Fibroblast of skin of right biceps (primary cell): ENCODE measurements around the gene NR5A2.
A peak's percentile ranks its signal among the peaks of the same experiment; 100 is the strongest.

ENCODE experiments used
- DNase-seq: peaks from one replicate; pipeline ENCODE4 v3.0.0-alpha.2; 2013

Gene NR5A2

DNA sequence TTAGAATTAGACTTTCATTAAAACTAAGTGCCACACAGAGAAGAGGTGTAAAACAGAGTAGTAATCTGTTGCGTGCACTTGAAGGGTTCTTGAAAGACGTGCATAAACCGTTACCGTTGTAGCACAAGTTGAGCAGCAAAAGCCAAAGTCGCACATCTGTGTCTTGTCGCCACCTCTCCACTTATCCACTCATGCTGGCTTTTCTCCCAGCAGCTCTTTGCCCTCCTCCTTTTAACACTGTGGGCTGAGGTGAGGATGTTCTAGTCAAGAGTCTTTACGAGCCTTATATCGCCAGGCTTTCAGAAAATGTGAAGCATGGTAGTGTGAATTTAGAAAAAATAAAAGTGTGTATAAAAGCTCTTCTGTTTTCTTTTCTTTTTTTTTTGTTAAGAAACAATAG is 48.0 kb downstream of the NR5A2 start:
- no peak for DNase-seq

- peak; percentile 87 for DNase-seq
These were observed 48.5 kb downstream of the NR5A2 start for GRCh38 chr1:200075938-200076546.

- DNase-seq: no peak
These were observed 51.9 kb downstream of the NR5A2 start for GRCh38 chr1:200079232-200079940.

GRCh38 chr1:200081151-200081968 is 53.9 kb downstream of the NR5A2 start:
- DNase-seq: no peak

- no peak for DNase-seq
These were observed 54.4 kb downstream of the NR5A2 start for GRCh38 chr1:200081969-200082245.

DNA sequence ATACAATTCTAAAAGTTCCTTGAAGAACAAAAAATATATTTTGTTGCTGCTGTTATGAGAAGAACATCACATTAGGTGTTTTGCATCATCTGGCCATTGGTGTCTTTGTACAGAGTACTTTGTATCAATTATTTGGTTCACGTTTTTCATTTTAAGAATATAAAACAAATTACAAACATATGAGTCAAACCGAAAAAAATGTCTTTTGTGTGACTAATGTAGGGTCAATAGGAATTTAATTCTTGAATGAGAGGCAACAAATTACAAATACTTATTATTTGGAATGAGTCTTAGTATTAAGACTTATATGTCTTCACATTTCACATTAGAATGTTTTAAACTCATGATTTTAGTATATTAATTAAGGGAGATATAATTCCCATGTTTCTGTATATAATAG is 54.8 kb downstream of the NR5A2 start:
- DNase-seq: peak; percentile 21

DNA sequence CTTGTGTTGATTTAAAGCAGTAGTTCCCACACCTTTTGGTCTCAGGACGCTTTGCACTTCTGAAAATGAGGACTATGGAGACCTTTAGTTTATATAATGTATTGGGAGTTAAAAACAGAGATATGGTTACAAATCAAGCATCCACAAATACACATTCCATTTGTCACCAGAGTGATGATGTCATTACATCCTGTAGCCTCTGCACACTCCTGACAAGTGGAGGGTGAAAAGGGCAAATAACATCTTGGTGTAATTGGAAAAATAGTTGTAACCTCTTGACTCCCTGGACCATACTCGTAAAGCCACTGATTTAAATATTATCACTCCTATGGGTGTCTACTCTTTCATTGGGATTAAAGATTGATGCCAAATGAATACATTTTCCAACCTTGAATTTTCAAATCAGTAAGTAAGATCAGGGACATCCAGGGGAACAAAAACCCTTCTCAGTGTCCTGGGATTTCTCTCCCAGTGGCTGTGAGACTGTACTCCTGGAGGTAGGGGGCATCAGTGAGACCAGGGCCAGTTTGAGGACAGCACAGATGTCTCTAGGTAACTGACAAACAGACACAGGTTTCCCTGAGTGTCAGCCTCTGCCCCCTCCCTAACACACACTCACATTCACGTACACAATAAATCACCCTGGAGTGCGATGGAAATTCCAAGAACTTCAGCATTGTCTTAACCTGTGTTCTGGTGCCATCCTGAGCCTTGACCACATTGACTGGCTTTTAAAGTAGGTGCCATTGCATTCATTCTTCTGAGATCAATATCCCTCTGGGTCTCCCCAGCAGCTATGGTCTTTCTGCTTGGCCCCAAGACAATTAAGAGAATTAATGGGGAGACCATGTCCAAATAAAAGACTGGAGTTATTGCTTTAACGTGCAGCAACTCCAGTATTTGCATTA is 63.0 kb downstream of the NR5A2 start:
- peak; percentile 34 for DNase-seq

DNA sequence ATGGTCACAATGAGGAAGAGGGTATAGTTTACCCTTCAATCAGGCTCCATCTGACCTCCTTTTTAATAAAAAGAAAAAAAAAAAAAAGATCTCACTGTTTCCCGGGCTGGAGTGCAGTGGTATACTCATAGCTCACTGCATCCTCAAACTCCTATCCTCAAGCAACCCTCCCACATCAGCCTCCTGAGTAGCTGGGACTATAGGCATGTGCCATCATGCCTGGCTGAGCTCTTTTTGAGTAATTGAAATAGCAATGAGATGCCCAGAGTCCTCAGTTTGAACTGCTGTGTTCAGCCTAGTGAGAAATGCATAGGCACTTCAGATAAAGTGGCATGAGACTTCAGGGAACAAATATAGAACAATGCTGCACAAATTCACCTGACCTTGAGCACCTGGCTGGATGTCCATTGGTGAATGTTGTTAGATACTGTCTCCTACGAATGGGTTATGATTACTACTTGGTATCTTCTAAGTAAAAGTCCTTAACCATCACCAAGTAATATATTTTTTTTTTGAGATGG is 67.6 kb downstream of the NR5A2 start:
- DNase-seq: no peak

GRCh38 chr1:200096774-200097173 is 69.3 kb downstream of the NR5A2 start:
- no peak for DNase-seq

GRCh38 chr1:200099040-200099439 is 71.5 kb downstream of the NR5A2 start:
- DNase-seq: peak; percentile 48

DNA sequence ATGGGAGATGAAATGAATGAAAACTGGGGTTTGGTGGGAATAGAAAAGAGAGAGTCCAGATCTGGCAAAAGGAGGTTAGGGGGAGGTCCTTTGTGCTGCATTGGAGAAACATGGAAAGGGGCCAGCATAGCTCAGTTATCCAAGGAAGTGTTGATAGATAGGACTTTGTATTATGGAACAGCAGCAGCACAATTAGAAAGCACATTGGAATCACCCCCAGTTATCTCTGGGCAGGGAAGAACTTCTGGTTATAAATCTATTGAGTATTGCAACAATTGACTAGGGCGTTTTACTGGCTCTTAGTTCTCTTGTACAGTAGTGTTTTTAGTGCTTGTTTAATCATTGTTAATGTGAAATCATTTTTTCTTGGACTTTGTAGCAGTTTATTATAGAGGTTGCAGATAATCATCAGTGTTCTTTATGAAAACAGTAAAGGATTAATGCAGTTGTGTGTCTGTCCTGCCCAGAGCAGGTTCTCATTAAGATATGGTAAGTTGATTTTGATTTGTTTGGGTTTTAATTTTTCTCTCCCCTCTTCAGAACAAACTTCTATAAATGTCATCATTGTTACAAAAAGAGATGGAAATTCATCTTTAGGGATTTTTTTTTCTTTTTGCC is 76.6 kb downstream of the NR5A2 start:
- no peak for DNase-seq

GRCh38 chr1:200107004-200107470 is 79.5 kb downstream of the NR5A2 start:
- DNase-seq: no peak

DNA sequence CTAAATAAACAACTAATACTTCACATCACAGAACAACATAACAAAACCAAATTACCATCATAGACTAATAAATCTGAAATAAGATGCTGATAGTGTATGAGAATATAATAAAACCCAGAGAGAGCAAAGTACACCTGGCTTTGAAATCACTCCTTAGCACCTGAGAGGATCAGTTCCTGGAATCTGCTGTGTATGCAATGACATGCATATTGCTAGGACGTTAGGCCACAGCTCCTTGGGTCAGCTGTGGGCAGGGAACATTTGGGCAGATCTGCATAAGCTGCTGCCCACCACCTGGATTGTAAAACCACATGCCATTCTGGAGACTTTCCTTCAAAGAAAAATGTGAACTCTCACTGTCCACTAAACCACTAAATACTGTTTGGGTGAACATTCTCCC is 81.1 kb downstream of the NR5A2 start:
- no peak for DNase-seq

- DNase-seq: peak; percentile 44
These were observed 84.8 kb downstream of the NR5A2 start for GRCh38 chr1:200112290-200112689.

- DNase-seq: no peak
These were observed 88.0 kb downstream of the NR5A2 start for GRCh38 chr1:200115532-200115931.

GRCh38 chr1:200116324-200116723 is 88.8 kb downstream of the NR5A2 start:
- no peak for DNase-seq

DNA sequence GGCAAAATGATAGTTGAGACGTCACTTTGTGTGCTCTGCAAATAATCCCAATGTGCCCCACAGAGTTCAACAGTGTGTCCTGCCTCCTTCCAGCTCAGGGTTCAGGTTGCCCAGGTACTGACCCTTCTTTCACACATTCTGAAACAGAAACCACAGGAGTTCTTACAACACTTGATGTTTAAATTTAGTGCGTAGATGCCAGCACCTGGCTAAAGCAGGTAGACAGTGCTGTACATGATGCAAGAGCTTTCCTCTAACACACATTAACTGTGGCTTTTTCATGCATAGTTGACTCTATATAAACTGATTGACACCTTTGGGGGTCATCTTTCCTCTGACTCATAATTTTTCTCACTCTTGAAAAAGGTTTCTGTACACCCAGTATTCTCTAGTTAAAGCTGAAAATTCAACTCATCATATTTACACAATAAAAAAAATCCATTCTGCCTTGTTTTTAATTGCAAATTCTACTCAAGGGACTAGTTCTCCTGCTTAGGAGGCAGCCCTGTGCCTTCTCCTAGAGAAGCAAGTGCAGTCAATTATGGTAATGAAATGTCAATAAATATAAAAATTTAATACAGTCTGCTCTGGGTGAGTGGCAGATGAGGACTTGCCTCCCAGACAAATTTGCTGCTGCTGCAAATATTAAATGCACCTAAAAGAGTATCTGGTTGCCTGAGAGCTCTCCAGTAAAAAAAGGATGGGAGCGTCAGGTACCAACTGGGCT is 91.4 kb downstream of the NR5A2 start:
- DNase-seq: no peak

DNA sequence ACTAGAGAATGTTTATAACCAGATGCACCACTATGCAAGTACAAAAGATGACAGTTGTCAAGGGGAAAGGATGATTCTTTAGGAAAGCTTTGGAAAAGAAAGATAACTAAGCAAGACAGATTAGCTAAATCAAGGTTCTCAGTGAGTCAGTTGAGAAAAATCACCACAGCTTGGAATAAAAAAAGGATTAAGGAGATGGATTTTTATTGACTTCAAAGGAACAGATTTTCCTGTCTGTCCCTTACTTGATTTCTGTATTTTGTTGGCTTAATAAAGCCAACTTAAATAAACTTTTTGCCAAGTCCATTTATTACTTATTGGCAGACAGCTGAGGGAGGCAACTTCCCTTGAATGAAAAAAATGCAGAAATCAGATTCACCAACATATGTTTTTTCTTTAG is 93.9 kb downstream of the NR5A2 start:
- DNase-seq: no peak

DNA sequence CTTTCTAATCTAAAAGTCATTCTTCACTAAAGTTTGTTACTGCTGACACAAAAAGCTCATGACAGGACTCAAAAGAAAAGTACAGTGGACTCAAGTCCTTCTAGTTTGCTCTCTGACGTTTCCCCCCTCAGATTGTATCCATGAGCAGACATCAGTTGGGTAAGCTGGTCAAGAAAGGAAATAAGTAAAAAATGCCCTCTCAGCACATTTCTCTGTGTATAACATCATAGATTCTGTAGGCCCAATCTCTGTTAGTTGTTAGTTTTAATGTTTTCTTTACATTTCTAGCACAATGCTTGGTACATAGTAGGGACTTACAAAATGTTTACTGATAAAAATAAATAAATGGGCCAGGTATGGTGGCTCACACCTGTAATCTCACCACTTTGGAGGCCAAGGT is 96.8 kb downstream of the NR5A2 start:
- DNase-seq: no peak

DNA sequence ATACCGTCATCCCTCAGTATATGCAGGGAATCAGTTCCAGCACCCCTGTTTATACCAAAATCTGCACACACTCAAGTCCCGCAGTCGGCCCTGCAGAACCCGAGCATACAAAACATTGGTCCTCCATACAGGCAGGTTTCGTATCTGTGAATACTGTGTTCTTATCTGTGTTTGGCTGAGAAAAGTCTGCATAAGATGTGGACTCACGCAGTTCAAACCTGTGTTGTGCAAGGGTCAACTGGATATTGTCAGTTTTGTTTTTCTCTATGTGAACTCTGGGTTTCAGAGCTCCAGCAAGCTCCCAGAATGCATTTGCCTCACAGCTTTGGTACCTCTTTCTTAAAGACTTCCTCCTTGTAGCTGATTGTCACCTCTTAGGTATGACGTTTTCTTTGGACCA is 100.6 kb downstream of the NR5A2 start:
- DNase-seq: no peak
